Stimulated activated CD4-positive, alpha-beta T cell treated with anti-CD3 and anti-CD28 coated beads, TNF-alpha, amount 100 ng/mL, for 48 hours (primary cell): ENCODE results near the gene THSD4.

Experiments used
- DNase-seq, 3 donors: peaks; one replicate each; pipeline ENCODE4 v3.0.0-alpha.2; 2020; ENCODE audit warnings: low read depth in 3 of 3

The THSD4 gene

GRCh38 chr15:71752604-71753289, 637.5 kb downstream of the THSD4 start:
- DNase-seq = no peak

DNA sequence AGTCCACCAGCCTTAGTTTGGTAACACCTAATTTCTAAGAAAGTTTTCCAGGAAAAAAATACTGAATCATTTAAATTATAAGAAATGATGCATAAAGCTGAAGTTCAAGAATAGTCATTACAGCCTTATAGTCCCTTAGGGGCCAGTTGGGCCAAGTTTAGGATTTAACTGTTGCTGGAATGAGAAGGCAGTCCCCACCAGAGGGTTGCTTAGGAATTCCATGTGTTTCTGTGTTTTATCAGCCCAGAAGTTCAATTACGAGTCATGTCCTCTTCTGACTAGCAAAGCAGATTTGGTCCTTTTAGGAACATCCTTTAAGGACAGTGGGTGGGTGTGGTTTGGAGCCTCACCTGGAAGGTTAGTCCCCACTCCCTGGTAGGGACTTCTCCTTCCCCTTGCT, 638.1 kb downstream of the THSD4 start:
- no peak for DNase-seq

DNA sequence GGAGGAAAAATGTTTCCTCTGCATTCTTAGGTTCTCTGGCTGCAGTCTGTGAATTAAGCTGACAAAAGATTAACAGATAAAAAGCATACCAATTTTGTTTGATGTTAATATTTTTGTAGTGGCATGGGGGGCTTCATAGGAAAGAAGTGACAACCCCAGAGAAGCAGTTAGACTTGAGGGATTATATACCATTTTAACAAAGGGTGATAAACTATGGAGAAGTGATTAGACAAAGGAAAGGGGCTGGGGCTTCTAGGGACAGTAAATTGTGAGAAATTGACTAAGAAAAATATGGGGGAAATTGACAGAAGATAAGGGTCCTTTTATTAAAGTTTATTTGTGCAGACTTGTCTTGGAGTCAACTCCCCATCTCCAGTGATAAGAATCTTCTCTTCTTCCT, 639.4 kb downstream of the THSD4 start:
- DNase-seq = no peak

DNA sequence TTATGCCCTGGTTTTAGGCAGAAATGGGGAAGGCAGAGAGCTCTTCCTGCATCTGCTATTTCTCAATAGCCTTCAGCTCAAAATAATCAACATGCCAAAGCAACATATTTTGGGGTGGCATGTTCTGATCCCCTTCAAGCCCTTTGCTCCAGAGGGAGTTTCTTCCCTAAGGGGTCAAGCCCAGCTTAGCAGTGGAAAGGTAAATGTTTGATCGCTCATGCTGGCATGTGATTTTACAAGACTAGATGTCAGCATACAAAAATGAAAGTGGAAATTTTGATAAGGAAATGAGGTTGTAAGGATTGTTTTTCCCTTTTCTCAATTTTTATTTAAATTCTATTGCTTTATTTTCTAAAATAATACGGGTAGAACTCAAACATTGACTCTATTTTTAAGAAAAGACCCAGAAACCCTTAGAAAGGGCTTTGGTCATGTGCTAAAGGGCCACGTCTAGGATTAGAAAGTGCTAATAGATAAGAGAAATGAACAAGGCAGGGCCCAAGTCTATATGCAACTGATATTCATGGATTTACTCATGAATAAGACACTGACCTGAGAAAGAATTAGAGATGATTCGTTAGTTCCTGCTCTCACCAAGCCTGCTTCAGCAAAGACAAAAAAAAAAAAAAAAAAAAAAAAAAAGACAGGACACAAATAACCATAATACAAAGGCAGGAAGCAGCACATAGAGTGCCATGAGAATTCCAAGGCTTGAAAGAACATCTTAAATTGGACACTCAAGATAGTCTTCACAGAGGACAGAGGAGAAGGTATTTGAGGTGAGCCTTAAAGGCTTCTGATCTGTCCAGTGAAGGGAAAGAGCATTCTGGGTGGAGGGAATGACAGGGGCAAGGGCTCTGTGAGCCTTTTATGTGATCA, 640.1 kb downstream of the THSD4 start:
- DNase-seq = no peak

DNA sequence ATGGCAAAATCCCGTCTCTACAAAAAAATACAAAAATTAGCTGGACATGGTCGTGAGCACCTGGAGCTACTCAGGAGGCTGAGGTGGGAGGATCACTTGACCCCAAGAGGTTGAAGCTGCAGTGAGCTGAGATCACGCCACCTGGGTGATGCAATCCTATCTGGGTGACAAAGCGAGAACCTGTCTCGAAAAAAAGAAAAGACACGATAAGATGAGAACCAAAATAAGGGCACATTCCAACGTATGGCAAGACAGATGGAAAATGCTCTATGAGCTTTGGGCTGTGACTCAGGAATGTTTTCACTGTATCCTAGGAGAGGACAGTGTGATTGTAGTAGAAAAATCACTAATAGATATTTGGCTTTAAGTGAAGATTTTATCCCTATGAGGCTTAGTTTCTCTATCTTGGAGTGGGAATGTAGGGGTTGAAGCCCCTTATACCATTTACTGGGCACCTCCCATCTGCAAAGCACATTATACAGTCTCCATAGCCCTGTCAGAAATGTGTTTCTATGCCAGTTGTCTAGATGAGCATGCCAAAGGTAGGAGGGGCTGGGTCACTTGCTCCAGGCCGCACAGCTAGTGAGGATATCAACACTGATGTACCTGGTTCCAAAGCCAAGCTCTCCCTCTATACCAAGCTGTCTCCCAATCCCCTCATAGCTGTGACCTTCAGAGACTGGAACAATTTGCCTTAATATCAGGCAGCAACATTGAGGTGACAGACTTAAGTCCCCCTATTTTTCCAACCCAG, 641.5 kb downstream of the THSD4 start:
- DNase-seq = no peak

DNA sequence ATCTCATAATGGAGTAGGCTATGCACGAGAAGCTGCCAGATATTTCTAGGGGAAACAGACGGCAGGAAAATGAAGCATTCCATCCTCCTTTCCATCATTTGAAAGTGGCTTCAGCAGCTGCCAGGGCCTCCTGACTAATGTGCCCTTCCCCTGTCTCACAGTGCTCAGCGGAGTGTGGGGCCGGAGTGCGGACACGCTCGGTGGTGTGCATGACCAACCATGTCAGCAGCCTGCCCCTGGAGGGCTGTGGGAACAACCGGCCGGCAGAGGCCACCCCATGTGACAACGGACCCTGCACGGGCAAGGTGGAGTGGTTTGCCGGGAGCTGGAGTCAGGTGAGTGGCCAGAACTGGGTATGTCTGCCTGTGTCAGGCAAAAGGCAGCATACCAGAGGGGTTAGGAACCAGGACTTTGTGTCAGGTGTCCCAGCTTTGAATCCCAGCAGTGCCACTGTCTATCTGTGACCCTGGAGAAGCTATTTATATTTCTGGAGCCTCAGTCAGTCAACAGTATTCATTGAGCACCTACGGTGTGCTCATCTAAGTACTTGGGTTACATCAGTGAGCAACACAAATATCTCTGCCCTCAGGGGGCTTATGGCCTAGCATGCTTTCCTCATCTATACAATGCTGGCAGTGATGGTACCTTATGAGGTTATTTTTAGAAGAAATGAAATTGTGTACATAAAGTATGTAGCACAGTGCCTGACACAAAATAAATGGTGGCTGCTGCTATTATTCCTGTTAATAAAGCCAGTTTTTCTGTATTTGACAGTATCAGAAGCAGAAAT, 642.7 kb downstream of the THSD4 start:
- no peak for DNase-seq

- DNase-seq = no peak
Observed at GRCh38 chr15:71758711-71759110, 643.4 kb downstream of the THSD4 start.

DNA sequence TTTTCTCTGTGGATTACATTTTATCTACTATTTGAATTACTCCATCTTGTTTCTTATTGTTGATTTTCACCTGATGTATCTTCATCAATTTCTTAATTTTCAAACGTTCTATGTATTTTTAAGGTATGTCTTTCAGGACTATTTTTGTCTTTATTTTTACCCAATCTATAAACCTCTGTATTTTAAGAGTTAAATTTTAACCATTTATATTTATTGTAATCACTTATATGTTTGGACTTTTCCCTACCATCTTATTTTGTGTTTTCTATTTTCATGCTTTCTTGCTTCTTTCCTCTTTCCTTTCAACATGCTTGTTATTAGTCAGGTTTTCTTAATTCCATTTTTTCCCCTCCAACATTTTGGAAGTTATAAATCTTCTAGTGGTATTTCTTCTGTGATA, 645.6 kb downstream of the THSD4 start:
- DNase-seq = no peak

GRCh38 chr15:71761649-71762048, 646.4 kb downstream of the THSD4 start:
- DNase-seq = no peak

DNA sequence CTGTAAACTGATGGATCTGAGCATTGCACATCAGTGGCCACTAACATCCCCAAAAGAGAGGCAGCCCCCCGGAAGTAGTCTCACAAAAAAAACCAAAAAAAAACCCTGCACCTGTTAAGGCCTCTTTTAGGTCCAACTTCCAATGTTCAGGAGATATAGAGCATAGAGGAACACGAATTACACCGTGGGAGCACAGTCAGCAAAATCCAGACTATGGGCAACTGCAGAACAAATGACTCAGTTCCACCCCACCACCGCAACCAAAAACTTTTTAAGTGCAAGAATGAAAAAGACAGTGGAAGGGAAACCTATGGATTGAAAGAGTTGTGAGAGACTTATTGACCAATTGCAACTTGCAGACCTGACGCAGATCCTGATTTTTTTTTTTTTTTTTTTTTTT, 652.9 kb downstream of the THSD4 start:
- no peak for DNase-seq

GRCh38 chr15:71773206-71773859, 658.1 kb downstream of the THSD4 start:
- DNase-seq = no peak

- no peak for DNase-seq
Observed at GRCh38 chr15:71775856-71776255, 660.6 kb downstream of the THSD4 start.

DNA sequence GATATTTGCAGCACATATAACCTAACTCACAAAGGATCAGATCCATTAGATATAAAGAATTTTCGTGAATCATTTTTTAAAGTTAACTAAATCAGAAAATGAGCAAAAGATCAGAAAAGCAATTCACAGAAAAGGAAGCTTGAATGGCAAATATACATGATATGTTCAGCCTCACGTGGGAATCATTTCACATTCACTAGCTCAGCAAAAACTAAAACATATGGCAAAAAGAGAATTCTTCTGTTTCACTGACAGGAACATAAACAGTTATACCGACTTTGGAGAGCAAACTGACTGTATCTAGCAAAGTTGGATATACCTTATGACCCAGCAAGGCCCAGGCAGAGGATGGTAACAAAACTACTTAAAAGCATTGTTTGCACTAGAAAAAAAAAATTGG, 661.0 kb downstream of the THSD4 start:
- DNase-seq = no peak

- no peak for DNase-seq
Observed at GRCh38 chr15:71777216-71777943, 662.1 kb downstream of the THSD4 start.

- no peak for DNase-seq
Observed at GRCh38 chr15:71779073-71779797, 664.0 kb downstream of the THSD4 start.

GRCh38 chr15:71780115-71780976, 665.1 kb downstream of the THSD4 start:
- no peak for DNase-seq

DNA sequence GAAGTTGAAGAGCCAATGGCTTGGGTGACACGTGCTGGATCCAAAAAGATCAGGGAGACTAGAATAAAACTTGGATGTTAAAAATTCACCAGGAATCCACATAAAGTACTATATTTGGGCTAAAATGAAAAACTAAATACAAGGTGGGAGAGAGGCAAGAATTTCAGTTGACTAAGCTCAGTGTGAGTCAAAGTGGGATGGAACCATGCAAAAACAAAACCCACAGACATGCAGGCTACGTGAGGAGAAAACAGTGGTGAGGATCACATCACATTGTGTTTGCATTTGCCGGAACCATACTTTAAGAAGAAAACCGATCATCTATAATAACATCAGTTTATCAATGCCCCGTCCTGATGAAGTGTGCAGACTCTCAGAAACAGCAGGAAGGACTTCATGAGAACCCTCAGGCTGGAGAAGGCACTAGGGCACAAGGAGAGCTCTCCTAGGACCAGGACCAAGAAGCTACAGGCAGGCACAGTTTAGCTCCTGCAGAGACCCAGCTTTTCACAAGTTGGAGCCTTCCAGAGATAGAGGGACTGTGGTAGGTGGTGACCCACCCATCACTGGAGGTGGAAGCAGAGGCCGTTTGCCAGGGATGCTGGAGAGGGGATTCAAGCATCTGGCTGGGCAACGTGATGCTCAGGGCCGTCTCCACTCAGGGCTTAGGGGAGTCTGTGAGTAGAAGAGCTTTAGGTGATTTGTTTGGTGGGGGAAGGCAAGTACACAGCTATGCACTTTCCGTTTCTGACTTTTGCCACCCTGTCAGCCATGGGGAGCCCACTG, 666.1 kb downstream of the THSD4 start:
- DNase-seq = no peak

DNA sequence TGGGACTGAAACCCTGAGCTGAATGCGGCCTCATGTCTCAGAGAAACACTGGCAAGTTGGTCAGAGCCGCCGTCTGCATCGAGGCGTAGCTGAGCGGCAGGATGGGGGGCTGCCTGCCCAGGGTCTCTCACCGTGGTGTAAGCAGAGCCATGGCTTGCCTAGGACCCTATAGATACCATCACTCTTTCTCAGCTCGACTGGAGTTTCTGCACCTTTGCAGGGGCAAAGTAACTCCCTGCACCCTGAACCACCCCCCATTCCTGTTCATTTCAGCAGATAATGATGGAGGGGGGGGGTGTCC, 666.6 kb downstream of the THSD4 start:
- DNase-seq = no peak
